Gastrocnemius medialis (tissue), 4 donors: ENCODE data around the gene ZNF75A.

Experiments used
- CTCF ChIP-seq, 5 experiments: fragments of 450-650 bp in 3 of 5; fragments of 200-600 bp in 2 of 5; sonication (generic) in 2 of 5; IDR thresholded peaks in 4 of 5; conservative IDR thresholded peaks in 1 of 5; 1 replicate in 4 of 5; 2 replicates in 1 of 5; pipeline ENCODE4 v1.5.1; 2016 to 2019; ENCODE audit warnings: antibody characterized with exemption in 5 of 5, mild to moderate bottlenecking in 3 of 5, moderate library complexity in 3 of 5
- POLR2A ChIP-seq, 2 donors: fragments of 450-650 bp; IDR thresholded peaks; one replicate each; pipeline ENCODE4 v1.6.1; 2017; ENCODE audit warnings: antibody characterized with exemption in 2 of 2, mild to moderate bottlenecking in 2 of 2, moderate library complexity in 2 of 2

GRCh38 chr16:3276679-3277078, 28.6 kb upstream of the ZNF75A start:
- TF ChIP-seq CTCF (IDR thresholded peaks at IDR 0.05 in 4 of 5, conservative IDR thresholded peaks at IDR 0.05 in 1 of 5) (no peak), POLR2A (IDR thresholded peaks at IDR 0.05) (no peak)
